SK-N-SH (cell line): ENCODE results near the gene FOXD3.

ENCODE experiments used
- CHD2 ChIP-seq: fragments of 150-350 bp; IDR thresholded peaks from 2 replicates; pipeline ENCODE4 v1.6.1; 2018; ENCODE audit warnings: low read length; ENCODE audit not compliant: partially characterized antibody
- FOXM1 ChIP-seq: IDR thresholded peaks from 2 replicates; pipeline ENCODE4 v1.4.0; 2012; ENCODE audit warnings: low read depth, mild to moderate bottlenecking
- MAX ChIP-seq: IDR thresholded peaks from 2 replicates; pipeline ENCODE4 v1.4.0; 2012; ENCODE audit warnings: low read depth
- POLR2AphosphoS5 ChIP-seq: IDR thresholded peaks from 2 replicates; pipeline ENCODE4 v1.6.1; 2012; ENCODE audit warnings: low read depth, low read length
- RCOR1 ChIP-seq: fragments of 150-350 bp; IDR thresholded peaks from 2 replicates; pipeline ENCODE4 v1.6.1; 2017; ENCODE audit warnings: antibody characterized with exemption, low read length
- RFX5 ChIP-seq: IDR thresholded peaks from 2 replicates; pipeline ENCODE4 v1.6.1; 2012; ENCODE audit warnings: mild to moderate bottlenecking, improper control_type of control experiment, low read length
- RXRA ChIP-seq: IDR thresholded peaks from 2 replicates; pipeline ENCODE4 v1.4.0; 2012; ENCODE audit warnings: low read depth, mild to moderate bottlenecking, borderline replicate concordance
- SIN3A ChIP-seq: IDR thresholded peaks from 2 replicates; pipeline ENCODE4 v1.6.1; 2012; ENCODE audit warnings: low read depth, mild to moderate bottlenecking, low read length, moderate library complexity, borderline replicate concordance
- YY1 ChIP-seq: IDR thresholded peaks from 2 replicates; pipeline ENCODE4 v1.4.0; 2012; ENCODE audit warnings: low read depth, mild to moderate bottlenecking
- TF ChIP-seq, protein P1 (sequence below): fragments of 200-600 bp; sonication (generic); IDR thresholded peaks from 2 replicates; pipeline ENCODE4 v1.6.1; 2017; ENCODE audit warnings: antibody characterized with exemption, mild to moderate bottlenecking, moderate library complexity

DNA sequence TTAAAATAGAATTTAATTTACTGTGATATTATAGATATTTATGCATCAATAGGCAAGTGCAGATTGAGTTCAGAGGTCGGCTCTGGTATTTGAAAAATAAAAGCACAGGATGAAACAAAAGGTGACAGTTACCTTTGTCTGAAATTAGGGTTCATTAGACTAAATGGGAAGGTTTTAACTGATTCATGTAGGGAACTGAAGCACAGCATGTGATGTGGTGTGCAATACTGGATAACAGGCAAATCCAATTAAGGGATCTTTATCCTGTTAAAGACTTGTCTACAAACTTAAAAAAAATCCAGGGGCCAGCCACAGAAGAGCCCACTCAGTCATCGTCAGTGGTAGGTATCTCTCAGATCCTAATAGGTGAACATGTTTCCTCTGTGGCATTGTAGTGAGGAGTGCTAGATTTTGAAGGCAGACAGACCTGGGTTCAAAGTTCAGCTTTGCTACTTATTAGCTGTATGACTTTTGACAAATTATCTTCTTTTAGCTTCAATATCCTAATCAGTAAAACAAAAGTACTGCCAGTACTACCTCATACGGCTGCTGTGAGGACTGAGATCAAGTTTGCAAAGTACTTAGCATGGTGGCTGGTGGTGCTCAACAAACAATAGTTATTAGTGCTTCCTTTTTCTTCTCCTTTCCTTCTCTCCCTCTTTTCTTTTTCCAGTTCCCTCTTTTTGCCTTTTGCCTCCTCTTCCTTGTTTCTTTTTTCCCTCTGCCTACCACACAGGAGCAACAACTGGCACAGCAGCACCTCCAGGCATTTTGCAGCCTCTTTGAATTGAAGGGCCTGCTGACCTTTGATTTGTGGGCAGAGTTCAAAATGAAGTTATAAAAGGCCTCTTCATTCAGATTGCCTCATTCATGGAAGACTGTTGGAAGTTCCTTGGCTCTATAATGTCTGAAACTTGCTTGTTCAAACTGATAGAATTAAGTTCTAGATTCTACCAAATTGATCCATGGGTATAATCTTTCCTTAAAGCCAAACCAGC lies 44.9 kb upstream of the FOXD3 start:
- TF ChIP-seq CHD2: no peak
- no peak for TF ChIP-seq FOXM1
- TF ChIP-seq, protein P1, sequence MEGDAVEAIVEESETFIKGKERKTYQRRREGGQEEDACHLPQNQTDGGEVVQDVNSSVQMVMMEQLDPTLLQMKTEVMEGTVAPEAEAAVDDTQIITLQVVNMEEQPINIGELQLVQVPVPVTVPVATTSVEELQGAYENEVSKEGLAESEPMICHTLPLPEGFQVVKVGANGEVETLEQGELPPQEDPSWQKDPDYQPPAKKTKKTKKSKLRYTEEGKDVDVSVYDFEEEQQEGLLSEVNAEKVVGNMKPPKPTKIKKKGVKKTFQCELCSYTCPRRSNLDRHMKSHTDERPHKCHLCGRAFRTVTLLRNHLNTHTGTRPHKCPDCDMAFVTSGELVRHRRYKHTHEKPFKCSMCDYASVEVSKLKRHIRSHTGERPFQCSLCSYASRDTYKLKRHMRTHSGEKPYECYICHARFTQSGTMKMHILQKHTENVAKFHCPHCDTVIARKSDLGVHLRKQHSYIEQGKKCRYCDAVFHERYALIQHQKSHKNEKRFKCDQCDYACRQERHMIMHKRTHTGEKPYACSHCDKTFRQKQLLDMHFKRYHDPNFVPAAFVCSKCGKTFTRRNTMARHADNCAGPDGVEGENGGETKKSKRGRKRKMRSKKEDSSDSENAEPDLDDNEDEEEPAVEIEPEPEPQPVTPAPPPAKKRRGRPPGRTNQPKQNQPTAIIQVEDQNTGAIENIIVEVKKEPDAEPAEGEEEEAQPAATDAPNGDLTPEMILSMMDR: no peak
- TF ChIP-seq YY1: no peak
- TF ChIP-seq SIN3A: no peak
- no peak for TF ChIP-seq POLR2AphosphoS5
- no peak for TF ChIP-seq MAX
- TF ChIP-seq RXRA: no peak
- no peak for TF ChIP-seq RCOR1
- TF ChIP-seq RFX5: no peak
